Peyer's patch (tissue), 4 donors: ENCODE data around the gene NET1.

Experiments used
- CTCF ChIP-seq, 6 experiments: fragments of 450-650 bp in 4 of 6; fragments of 200-600 bp in 2 of 6; sonication (generic) in 1 of 6; IDR thresholded peaks; one replicate each; pipeline ENCODE4 v1.5.1; 2017 to 2019; ENCODE audit warnings: antibody characterized with exemption in 6 of 6, mild to moderate bottlenecking in 3 of 6, moderate library complexity in 1 of 6
- POLR2A ChIP-seq, 2 donors: fragments of 450-650 bp; IDR thresholded peaks; one replicate each; pipeline ENCODE4 v1.5.1; 2017; ENCODE audit warnings: antibody characterized with exemption in 2 of 2, mild to moderate bottlenecking in 2 of 2, moderate library complexity in 2 of 2

DNA sequence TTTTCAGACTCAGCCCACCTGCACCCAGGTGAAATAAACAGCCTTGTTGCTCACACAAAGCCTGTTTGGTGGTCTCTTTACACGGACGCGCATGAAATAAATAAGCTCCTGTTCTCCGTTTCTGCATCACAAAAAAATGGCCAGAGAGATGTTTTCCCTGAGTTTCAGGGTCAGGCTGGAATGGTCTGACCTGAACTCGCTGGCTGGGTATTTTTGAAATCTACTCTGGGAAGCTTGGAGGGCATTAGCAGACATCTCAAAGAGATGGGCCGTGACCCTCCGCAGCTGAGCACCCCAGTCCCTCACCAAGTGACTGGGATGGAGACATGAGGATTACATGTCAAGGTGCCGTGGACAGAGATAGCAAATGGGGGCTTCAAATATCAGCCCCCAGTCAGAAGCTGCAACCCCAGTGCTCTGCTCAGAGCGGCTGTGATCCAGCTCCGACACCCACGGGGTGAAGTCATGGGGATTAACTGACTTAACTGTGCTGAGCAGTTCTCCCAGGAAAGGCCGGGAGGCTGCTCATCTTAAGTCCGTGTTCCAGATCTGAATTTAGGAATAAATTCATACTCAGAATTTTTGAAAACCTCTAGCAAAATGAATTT, 64.7 kb downstream of the NET1 start:
- TF ChIP-seq CTCF (IDR thresholded peaks at IDR 0.05) (no peak), POLR2A (IDR thresholded peaks at IDR 0.05) (no peak)
